Right lobe of liver (tissue), 6 donors: Measurements from ENCODE around the gene PHOSPHO1. TPM values are rescaled to one million over a fixed set of nuclear protein-coding genes. Genes with fewer than 3 reads are reported as not detected.
"Not testable (repeated sequence)": the region's sequence is repeated elsewhere in the genome, so short reads cannot be mapped to it uniquely, and the experiment has no call there.

Experiments
- ATAC-seq, 4 donors: fragments of 200-7000 bp; cut with Tn5 transposase; one replicate each; pipeline ENCODE4 v1.9.1; 2020; ENCODE audit warnings: mild to moderate bottlenecking in 4 of 4, moderate library complexity in 4 of 4
- DNase-seq, 3 donors: peaks; one replicate each; pipeline ENCODE4 v3.0.0-alpha.2; 2020
- H3K27ac ChIP-seq, 3 donors: fragments of 200-600 bp; one replicate each; pipeline ENCODE4 v1.8.0; 2022
- H3K27me3 ChIP-seq, 2 donors: fragments of 200-600 bp; one replicate each; pipeline ENCODE4 v1.8.0; 2022
- H3K36me3 ChIP-seq, 4 donors: fragments of 200-600 bp; sonication (generic) in 1 of 4; one replicate each; pipeline versions ENCODE4 v1.5.1 to v1.8.0; 2017 to 2022; ENCODE audit warnings: control low read depth in 1 of 4
- H3K4me1 ChIP-seq, 4 donors: fragments of 200-600 bp; sonication (generic) in 1 of 4; one replicate each; pipeline versions ENCODE4 v1.5.1 to v1.8.0; 2017 to 2022; ENCODE audit warnings: control low read depth in 1 of 4
- H3K4me3 ChIP-seq, 3 donors: fragments of 200-600 bp; one replicate each; pipeline ENCODE4 v1.8.0; 2022
- H3K9me3 ChIP-seq, 4 donors: fragments of 200-600 bp; sonication (generic) in 1 of 4; one replicate each; pipeline versions ENCODE4 v1.5.1 to v1.8.0; 2017 to 2022; ENCODE audit warnings: control low read depth in 1 of 4
- CTCF ChIP-seq, 4 donors: fragments of 200-600 bp in 3 of 4; fragments of 450-650 bp in 1 of 4; IDR thresholded peaks; one replicate each; pipeline versions ENCODE4 v1.5.1 to v1.8.0; 2016 to 2022; ENCODE audit warnings: antibody characterized with exemption in 4 of 4, mild to moderate bottlenecking in 2 of 4
- POLR2A ChIP-seq: fragments of 450-650 bp; IDR thresholded peaks from one replicate; pipeline ENCODE4 v1.6.1; 2017; ENCODE audit warnings: antibody characterized with exemption, mild to moderate bottlenecking
- WGBS: methylation state at CpG from one replicate; pipeline ENCODE4 v1.1.6; 2018; ENCODE audit warnings: low coverage, low lambda C conversion rate; ENCODE audit not compliant: insufficient coverage; ENCODE audit errors: missing lambda C conversion rate; 5-methylcytosine and 5-hydroxymethylcytosine counted together
- intact Hi-C, 2 donors: fragments of 100-400 bp; cut with DNase I; formaldehyde crosslinking; loops; one replicate each; pipeline versions ENCODE4 v1.11.2 to v1.14.1; 2022
- total RNA-seq, 6 experiments: library from RNA; depleted of rRNA in 2 of 6; stranded (reverse); fragments of >200 nt in 2 of 6; fragmentation: NEBNext Ultra II Directional in 3 of 6; extraction: Animal tissue kit (Norgen Biotek cat#: 25700) in 3 of 6; gene quantifications; one replicate each; pipeline versions ENCODE4 v1.1.0 to v1.2.4, GENCODE V29; 2016 to 2023
- donor health status: DM: no; HTN: yes; CAD: no.
- donor health status: DM: no; HTN: no; CAD: no.
- donor health status: DM: no; HTN: no; CAD: no.
- donor health status: DM: no; HTN: yes; CAD: no.
- donor health status: DM: no; HTN: yes; CAD: no.

Gene PHOSPHO1
- total RNA-seq, 6 experiments from 2014 or later = 0.16 to 0.71 (median 0.41) TPM; not detected in 2

- H3K4me3 ChIP-seq = no peak overlapping the region
- intact Hi-C loops = loop anchor here in 1 of 2 donors (5.0 kb wide), 1 partner anchor 44 kb away; no protein-coding TSS in a partner anchor
- H3K4me1 ChIP-seq = no peaks in the 10 kb centered on the region
- no peak for TF ChIP-seq POLR2A
- TF ChIP-seq CTCF (IDR thresholded peaks at IDR 0.05) = no peak
- no peaks in the 10 kb centered on the region for H3K36me3 ChIP-seq
- DNase-seq (no peak), ATAC-seq (peak in 1 of 4 donors; percentile 11)
- no CpG with 5 or more reads among the region's 7 CpGs for WGBS
- H3K27ac ChIP-seq = no peak overlapping the region
- H3K27me3 ChIP-seq = no peaks in the 10 kb centered on the region
- no peaks in the 10 kb centered on the region for H3K9me3 ChIP-seq
Measured at GRCh38 chr17:49183801-49184200, 46.8 kb downstream of the PHOSPHO1 start.

GRCh38 chr17:49183341-49183740 lies 47.2 kb downstream of the PHOSPHO1 start:
- no peaks in the 10 kb centered on the region for H3K4me1 ChIP-seq
- ATAC-seq (peak in 1 of 4 donors; percentile 14), DNase-seq (no peak)
- TF ChIP-seq CTCF (IDR thresholded peaks at IDR 0.05) (no peak), POLR2A (no peak)
- no peaks in the 10 kb centered on the region for H3K36me3 ChIP-seq
- no peaks in the 10 kb centered on the region for H3K27me3 ChIP-seq
- intact Hi-C loops = loop anchor here in 1 of 2 donors (5.0 kb wide), 1 partner anchor 44 kb away; no protein-coding TSS in a partner anchor
- 64% methylated on average over 3 of the region's 5 CpGs for WGBS
- no peak overlapping the region for H3K4me3 ChIP-seq
- no peaks in the 10 kb centered on the region for H3K9me3 ChIP-seq
- no peak overlapping the region for H3K27ac ChIP-seq

- no peaks in the 10 kb centered on the region for H3K9me3 ChIP-seq
- 68% methylated on average over 4 of the region's 6 CpGs for WGBS
Measured at GRCh38 chr17:49180998-49181635, 49.5 kb downstream of the PHOSPHO1 start.

GRCh38 chr17:49180303-49180702 lies 50.3 kb downstream of the PHOSPHO1 start:
- 4% methylated on average over 5 of the region's 5 CpGs for WGBS
- intact Hi-C loops = loop anchor here in 1 of 2 donors (5.0 kb wide), 1 partner anchor 47 kb away; no protein-coding TSS in a partner anchor

More at GRCh38 chr17:49180998-49181635, 49.5 kb downstream of the PHOSPHO1 start:
- Histone ChIP-seq H3K27me3 (no peaks in the 10 kb centered on the region), H3K27ac (no peak overlapping the region), H3K36me3 (no peaks in the 10 kb centered on the region), H3K4me1 (no peaks in the 10 kb centered on the region), H3K4me3 (no peak overlapping the region)
- TF ChIP-seq POLR2A (no peak), CTCF (IDR thresholded peaks at IDR 0.05) (no peak)
- ATAC-seq = no peak
- no peak for DNase-seq
- intact Hi-C loops = loop anchor here in 1 of 2 donors (5.0 kb wide), 1 partner anchor 46 kb away; no protein-coding TSS in a partner anchor

GRCh38 chr17:49175978-49176377 lies 54.6 kb downstream of the PHOSPHO1 start:
- H3K27me3 ChIP-seq, H3K36me3 ChIP-seq, intact Hi-C loops, H3K27ac ChIP-seq, H3K4me3 ChIP-seq, H3K4me1 ChIP-seq, DNase-seq, H3K9me3 ChIP-seq, ATAC-seq: not testable (repeated sequence)
- WGBS = 87% methylated on average over 11 of the region's 11 CpGs

More at GRCh38 chr17:49180303-49180702, 50.3 kb downstream of the PHOSPHO1 start:
- Histone ChIP-seq H3K9me3 (no peaks in the 10 kb centered on the region), H3K4me1 (no peaks in the 10 kb centered on the region), H3K27me3 (no peaks in the 10 kb centered on the region), H3K36me3 (no peaks in the 10 kb centered on the region), H3K27ac (no peak overlapping the region), H3K4me3 (no peak overlapping the region)
- TF ChIP-seq POLR2A (no peak), CTCF (IDR thresholded peaks at IDR 0.05) (peak; percentile 71 to 87 (median 77))
- DNase-seq (peak; percentile 52 to 70 (median 62)), ATAC-seq (peak; percentile 83 to 91 (median 88))
